A673 (cell line): ENCODE measurements around the gene AIFM2. TPM values are rescaled to one million over a fixed set of nuclear protein-coding genes. Genes with fewer than 3 reads are reported as not detected.

Experiments used
- BruUV-seq: library from RNA; stranded (reverse); fragments of 400-500 nt; replicated peaks from 2 replicates; lab custom pipeline; 2021; lab: Mats Ljungman, UMichigan
- CTCF ChIA-PET: fragments of 300-600 bp; sonication (Branson Sonifier 250); formaldehyde crosslinking; loops from one replicate; lab custom pipeline; 2022; ENCODE audit warnings: antibody characterized with exemption; lab: Charles Lee
- POLR2A ChIA-PET: fragments of 300-600 bp; sonication (Branson Sonifier 250); formaldehyde crosslinking; loops from one replicate; lab custom pipeline; 2022; ENCODE audit warnings: antibody characterized with exemption; ENCODE audit not compliant: low non-redundant PET; lab: Charles Lee
- DNase-seq: peaks from one replicate; pipeline ENCODE4 v3.0.0-alpha.2; 2015; ENCODE audit warnings: low spot score
- H3K27ac ChIP-seq: fragments of 200-600 bp; sonication (generic); 2 replicates; pipeline ENCODE4 v1.5.1; 2016; ENCODE audit warnings: mixed run types, low read depth, mild to moderate bottlenecking, mixed read lengths, antibody characterized with exemption, low read length; ENCODE audit not compliant: poor library complexity, severe bottlenecking
- H3K27me3 ChIP-seq: fragments of 200-600 bp; sonication (generic); replicated peaks from 2 replicates; pipeline ENCODE4 v1.6.1; 2017; ENCODE audit warnings: mixed run types, low read depth, mild to moderate bottlenecking, mixed read lengths, antibody characterized with exemption, low read length; ENCODE audit not compliant: insufficient read depth, poor library complexity
- H3K36me3 ChIP-seq: fragments of 200-600 bp; sonication (generic); 2 replicates; pipeline ENCODE4 v1.6.1; 2016; ENCODE audit warnings: mixed run types, mild to moderate bottlenecking, mixed read lengths, antibody characterized with exemption, low read length; ENCODE audit not compliant: insufficient read depth, poor library complexity, severe bottlenecking
- H3K4me1 ChIP-seq: fragments of 200-600 bp; sonication (generic); 2 replicates; pipeline ENCODE4 v1.6.1; 2017; ENCODE audit warnings: mixed run types, mild to moderate bottlenecking, mixed read lengths, antibody characterized with exemption, low read length; ENCODE audit not compliant: insufficient read depth, poor library complexity, severe bottlenecking
- H3K4me3 ChIP-seq: fragments of 200-600 bp; sonication (generic); 2 replicates; pipeline ENCODE4 v1.5.1; 2016; ENCODE audit warnings: low read depth, mixed run types, mild to moderate bottlenecking, mixed read lengths, low read length; ENCODE audit not compliant: poor library complexity, severe bottlenecking
- H3K9me3 ChIP-seq: fragments of 200-600 bp; sonication (generic); 2 replicates; pipeline ENCODE4 v1.6.1; 2016; ENCODE audit warnings: mixed run types, low read depth, mild to moderate bottlenecking, mixed read lengths, antibody characterized with exemption, low read length; ENCODE audit not compliant: poor library complexity, severe bottlenecking
- CTCF ChIP-seq: fragments of 300-800, 200-600 bp; sonication (generic); conservative IDR thresholded peaks from 2 replicates; pipeline ENCODE4 v1.5.1; 2017; ENCODE audit warnings: low read depth, mild to moderate bottlenecking, antibody characterized with exemption, low read length, moderate library complexity, mixed read lengths
- EZH2 ChIP-seq: fragments of 200-600 bp; sonication (generic); IDR thresholded peaks from 2 replicates; pipeline ENCODE4 v1.6.1; 2017; ENCODE audit warnings: borderline replicate concordance, low read depth, mild to moderate bottlenecking, mixed read lengths, antibody characterized with exemption, low read length; ENCODE audit not compliant: poor library complexity, severe bottlenecking
- intact Hi-C: fragments of 100-400 bp; cut with micrococcal nuclease; formaldehyde crosslinking; loops from one replicate; pipeline ENCODE4 v1.10.0; 2022; ENCODE audit not compliant: unreplicated experiment
- total RNA-seq: library from RNA; stranded (reverse); gene quantifications from 2 replicates; pipeline ENCODE4 v1.2.3, GENCODE V29; 2021

The AIFM2 gene
- total RNA-seq, 1 experiment from 2014 or later, result 4.3 TPM

GRCh38 chr10:70140297-70140696 lies 7.7 kb upstream of the AIFM2 start:
- intact Hi-C loops, result no loop called here
- Histone ChIP-seq H3K27me3 (no peaks in the 10 kb centered on the region), H3K4me1 (peaks cover 12% of the 10 kb centered on the region), H3K27ac (no peak overlapping the region), H3K36me3 (peaks cover 22% of the 10 kb centered on the region), H3K9me3 (no peaks in the 10 kb centered on the region), H3K4me3 (no peak overlapping the region)
- ChIA-PET CTCF (no interaction called here), POLR2A (no interaction called here)
- TF ChIP-seq EZH2 (no peak), CTCF (no peak)
- no peak for DNase-seq
- no TSS peak for BruUV-seq

GRCh38 chr10:70139997-70140250 lies 7.3 kb upstream of the AIFM2 start:
- no peak for DNase-seq
- H3K36me3 ChIP-seq, result peaks cover 22% of the 10 kb centered on the region
- no TSS peak for BruUV-seq
- no peaks in the 10 kb centered on the region for H3K9me3 ChIP-seq
- POLR2A ChIA-PET, result interaction anchor here (0.6 kb wide), 1 partner anchor 441 kb away, joined by 11 read pairs; no protein-coding TSS in a partner anchor
- intact Hi-C loops, result no loop called here
- no peaks in the 10 kb centered on the region for H3K27me3 ChIP-seq
- peaks cover 10% of the 10 kb centered on the region for H3K4me1 ChIP-seq
- no peak for TF ChIP-seq CTCF
- no peak for TF ChIP-seq EZH2
- H3K27ac ChIP-seq, result no peak overlapping the region
- CTCF ChIA-PET, result no interaction called here
- H3K4me3 ChIP-seq, result no peak overlapping the region

GRCh38 chr10:70139151-70139996 lies 6.7 kb upstream of the AIFM2 start:
- CTCF ChIA-PET, result no interaction called here
- Histone ChIP-seq H3K4me1 (peaks cover 4% of the 10 kb centered on the region), H3K36me3 (peaks cover 22% of the 10 kb centered on the region), H3K4me3 (no peak overlapping the region), H3K9me3 (no peaks in the 10 kb centered on the region), H3K27me3 (no peaks in the 10 kb centered on the region), H3K27ac (no peak overlapping the region)
- intact Hi-C loops, result no loop called here
- no TSS peak for BruUV-seq
- DNase-seq, result no peak
- TF ChIP-seq EZH2, result no peak
- TF ChIP-seq CTCF, result no peak
- POLR2A ChIA-PET, result interaction anchor here (0.5 to 0.6 kb wide), 3 partner anchors 51 to 440 kb away, joined by 3 to 11 read pairs (median 4); no protein-coding TSS in a partner anchor
